ENCODE data around the gene STK11.

- no peak for TF ChIP-seq POLR2A (IDR thresholded peaks at IDR 0.05)
- TF ChIP-seq, protein P1, sequence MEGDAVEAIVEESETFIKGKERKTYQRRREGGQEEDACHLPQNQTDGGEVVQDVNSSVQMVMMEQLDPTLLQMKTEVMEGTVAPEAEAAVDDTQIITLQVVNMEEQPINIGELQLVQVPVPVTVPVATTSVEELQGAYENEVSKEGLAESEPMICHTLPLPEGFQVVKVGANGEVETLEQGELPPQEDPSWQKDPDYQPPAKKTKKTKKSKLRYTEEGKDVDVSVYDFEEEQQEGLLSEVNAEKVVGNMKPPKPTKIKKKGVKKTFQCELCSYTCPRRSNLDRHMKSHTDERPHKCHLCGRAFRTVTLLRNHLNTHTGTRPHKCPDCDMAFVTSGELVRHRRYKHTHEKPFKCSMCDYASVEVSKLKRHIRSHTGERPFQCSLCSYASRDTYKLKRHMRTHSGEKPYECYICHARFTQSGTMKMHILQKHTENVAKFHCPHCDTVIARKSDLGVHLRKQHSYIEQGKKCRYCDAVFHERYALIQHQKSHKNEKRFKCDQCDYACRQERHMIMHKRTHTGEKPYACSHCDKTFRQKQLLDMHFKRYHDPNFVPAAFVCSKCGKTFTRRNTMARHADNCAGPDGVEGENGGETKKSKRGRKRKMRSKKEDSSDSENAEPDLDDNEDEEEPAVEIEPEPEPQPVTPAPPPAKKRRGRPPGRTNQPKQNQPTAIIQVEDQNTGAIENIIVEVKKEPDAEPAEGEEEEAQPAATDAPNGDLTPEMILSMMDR (IDR thresholded peaks at IDR 0.05): no peak
Observed at GRCh38 chr19:1159864-1160595, 45.5 kb upstream of the STK11 start.
